Germinal center (tissue), 1 donor: ENCODE data around the gene GLTP.
"Not testable (repeated sequence)": the region's sequence is repeated elsewhere in the genome, so short reads cannot be mapped to it uniquely, and the experiment has no call there.

Source experiments
- DNase-seq: peaks from one replicate; pipeline ENCODE4 v3.0.0; 2012; ENCODE audit warnings: mixed read lengths, low spot score

GLTP gene

GRCh38 chr12:109902891-109903418, 22.6 kb upstream of the GLTP start:
- no peak for DNase-seq

GRCh38 chr12:109900752-109901580, 20.6 kb upstream of the GLTP start:
- DNase-seq = peak; percentile 38

- DNase-seq = peak; percentile 85
Observed at GRCh38 chr12:109899783-109900751, 19.7 kb upstream of the GLTP start, which contains the start of gene TCHP. TSS of gene TCHP (plus strand) at chr12:109900274. CDS start at chr12:109903027, 2,753 bp downstream.

GRCh38 chr12:109899345-109899744, 19.0 kb upstream of the GLTP start:
- not testable (repeated sequence) for DNase-seq

GRCh38 chr12:109897029-109897428, 16.7 kb upstream of the GLTP start:
- no peak for DNase-seq

GRCh38 chr12:109896188-109896587, 15.8 kb upstream of the GLTP start:
- DNase-seq = no peak

GRCh38 chr12:109894939-109895338, 14.6 kb upstream of the GLTP start:
- no peak for DNase-seq

GRCh38 chr12:109893261-109893995, 13.1 kb upstream of the GLTP start:
- DNase-seq = no peak

- DNase-seq = no peak
Observed at GRCh38 chr12:109892748-109893147, 12.4 kb upstream of the GLTP start.

- DNase-seq = no peak
Observed at GRCh38 chr12:109892165-109892715, 11.9 kb upstream of the GLTP start.

GRCh38 chr12:109891731-109892130, 11.4 kb upstream of the GLTP start:
- DNase-seq = not testable (repeated sequence)

GRCh38 chr12:109890620-109891170, 10.4 kb upstream of the GLTP start:
- DNase-seq = no peak

GRCh38 chr12:109888179-109889020, 8.1 kb upstream of the GLTP start:
- DNase-seq = no peak

GRCh38 chr12:109885616-109886015, 5.3 kb upstream of the GLTP start:
- no peak for DNase-seq

- no peak for DNase-seq
Observed at GRCh38 chr12:109883461-109883860, 3.1 kb upstream of the GLTP start.

GRCh38 chr12:109881752-109882151, 1.4 kb upstream of the GLTP start:
- no peak for DNase-seq

GRCh38 chr12:109880938-109881337, 597 bp upstream of the GLTP start:
- no peak for DNase-seq

- no peak for DNase-seq
Observed at GRCh38 chr12:109879351-109880042, 844 bp downstream of the GLTP start.

- DNase-seq = no peak
Observed at GRCh38 chr12:109878749-109879148, 1.6 kb downstream of the GLTP start.

GRCh38 chr12:109878247-109878625, 2.1 kb downstream of the GLTP start:
- DNase-seq = no peak
